Left kidney (tissue), 2 donors: Measurements from ENCODE around the gene FXR1. TPM values are rescaled to one million over a fixed set of nuclear protein-coding genes. Genes with fewer than 3 reads are reported as not detected.
"Not testable (repeated sequence)": the region's sequence is repeated elsewhere in the genome, so short reads cannot be mapped to it uniquely, and the experiment has no call there.

ENCODE experiments used
- DNase-seq: peaks from one replicate; pipeline ENCODE4 v3.0.0-alpha.2; 2013
- polyA plus RNA-seq: library from polyadenylated mRNA; unstranded; fragments of 120-200 nt; gene quantifications from one replicate; pipeline ENCODE4 v1.2.1, GENCODE V29; 2013; ENCODE audit not compliant: insufficient read length

Gene FXR1
- polyA plus RNA-seq, 1 donor = 244 TPM

GRCh38 chr3:180930526-180930925, 18.1 kb downstream of the FXR1 start:
- DNase-seq = no peak

DNA sequence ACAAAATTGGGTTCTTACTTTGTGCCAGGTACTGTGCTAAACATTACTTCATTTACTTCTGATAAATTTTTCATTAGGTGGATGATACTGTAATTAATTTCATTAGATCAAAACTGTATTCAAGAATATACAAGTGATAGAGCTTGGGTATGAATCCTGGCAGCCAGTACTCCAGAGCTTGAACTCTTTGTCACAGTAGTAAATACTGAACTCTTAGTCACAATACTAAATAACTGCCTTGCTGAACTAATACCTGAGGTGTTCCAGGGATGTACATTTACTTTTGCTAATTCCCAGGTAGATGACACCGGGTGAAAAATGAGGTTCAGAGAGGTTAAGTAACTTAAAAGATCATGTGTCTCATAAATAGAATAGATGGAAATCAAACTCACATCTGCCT, 20.3 kb downstream of the FXR1 start:
- no peak for DNase-seq

GRCh38 chr3:180934638-180935037, 22.2 kb downstream of the FXR1 start:
- DNase-seq = no peak

- no peak for DNase-seq
Measured at GRCh38 chr3:180940826-180941225, 28.4 kb downstream of the FXR1 start.

GRCh38 chr3:180947761-180948390, 35.4 kb downstream of the FXR1 start:
- DNase-seq = no peak

GRCh38 chr3:180959691-180960090, 47.2 kb downstream of the FXR1 start:
- DNase-seq = no peak

DNA sequence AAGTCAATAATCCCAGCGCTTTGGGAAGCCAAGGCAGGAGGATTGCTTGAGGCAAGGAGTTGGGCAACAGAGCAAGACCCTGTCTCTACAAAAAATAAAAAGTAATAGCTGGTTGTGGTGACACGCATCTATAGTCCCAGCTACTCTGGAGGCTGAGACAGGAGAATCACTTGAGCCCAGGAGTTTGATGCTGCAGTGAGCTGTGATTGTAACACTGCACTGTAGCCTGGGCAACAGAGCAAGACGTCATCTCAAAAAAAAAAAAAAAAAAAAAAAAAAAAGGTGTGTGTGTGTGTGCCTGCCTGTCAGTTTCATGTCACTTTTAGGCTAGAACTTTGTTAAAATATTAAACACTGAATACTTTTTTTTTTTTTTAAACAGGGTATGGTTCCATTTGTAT, 48.6 kb downstream of the FXR1 start:
- DNase-seq = no peak

- DNase-seq = no peak
Measured at GRCh38 chr3:180961552-180961951, 49.1 kb downstream of the FXR1 start.

DNA sequence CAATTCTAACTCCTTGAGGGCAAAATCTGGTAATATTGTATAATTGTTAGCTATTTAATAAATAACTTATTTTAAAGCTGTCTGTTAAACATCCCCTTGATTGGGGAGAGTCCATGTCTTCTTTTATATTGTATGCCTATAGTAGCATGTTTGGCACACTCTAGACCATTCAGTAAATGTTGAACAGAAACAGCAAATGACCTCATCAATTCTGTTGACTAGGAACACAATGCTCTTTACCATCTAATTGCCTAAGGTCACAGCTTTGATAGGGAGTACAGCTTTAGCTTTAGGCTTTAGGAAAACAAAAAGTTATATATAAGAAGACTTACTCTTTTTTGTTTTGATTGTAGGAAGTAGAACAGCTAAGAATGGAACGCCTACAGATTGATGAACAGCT, 50.1 kb downstream of the FXR1 start:
- DNase-seq = no peak

DNA sequence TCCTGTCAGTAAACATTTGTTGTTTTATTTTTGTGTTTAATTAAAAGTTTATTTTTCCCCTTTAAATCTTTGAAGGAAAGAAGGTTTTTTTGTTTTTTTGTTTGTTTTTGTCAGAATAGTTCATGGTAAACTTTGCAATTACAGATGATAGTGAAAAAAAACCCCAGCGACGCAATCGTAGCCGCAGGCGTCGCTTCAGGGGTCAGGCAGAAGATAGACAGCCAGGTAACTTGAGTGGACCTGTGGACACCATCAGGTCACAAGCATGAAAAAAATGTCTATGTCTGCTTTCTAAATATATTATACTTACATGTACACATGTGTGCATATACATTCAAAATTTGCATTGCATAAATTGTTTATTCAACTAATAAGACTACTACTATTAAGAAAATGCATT, 58.5 kb downstream of the FXR1 start:
- no peak for DNase-seq

DNA sequence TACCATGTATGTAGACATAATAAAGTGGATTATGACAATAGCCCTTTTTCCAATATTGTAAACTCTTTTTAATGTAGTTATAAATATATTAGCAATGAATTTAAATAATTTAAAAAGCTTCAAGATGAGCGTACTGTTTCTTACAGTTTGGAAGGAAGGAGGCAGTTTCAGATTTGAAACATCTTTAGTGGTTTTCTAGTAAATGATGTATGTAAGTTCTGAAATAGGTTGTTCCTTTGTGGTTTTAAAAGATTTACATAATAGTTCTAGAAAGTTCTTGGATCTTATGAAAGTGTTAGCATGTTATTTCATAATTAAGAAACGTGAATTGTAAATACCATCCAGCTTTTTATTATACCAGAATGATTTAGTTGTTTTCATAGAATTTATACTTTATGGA, 61.1 kb downstream of the FXR1 start:
- no peak for DNase-seq

DNA sequence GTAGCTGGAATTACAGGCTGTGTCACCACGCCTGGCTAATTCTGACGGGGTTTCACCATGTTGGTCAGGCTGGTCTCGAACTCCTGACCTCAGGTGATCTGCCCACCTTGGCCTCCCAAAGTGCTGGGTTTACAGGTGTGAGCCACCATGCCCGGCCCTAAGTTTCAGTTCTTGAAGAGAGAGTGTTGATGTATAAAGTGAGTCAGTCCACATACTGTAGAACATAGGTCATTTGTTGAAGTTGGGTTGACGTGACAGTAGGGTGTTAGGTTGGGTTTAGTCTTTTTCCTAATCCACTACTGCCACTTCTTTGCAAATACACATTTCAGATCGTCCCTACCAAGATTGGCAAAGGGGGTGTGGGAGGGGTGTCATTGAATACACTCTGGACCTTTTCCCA, 61.8 kb downstream of the FXR1 start:
- no peak for DNase-seq

DNA sequence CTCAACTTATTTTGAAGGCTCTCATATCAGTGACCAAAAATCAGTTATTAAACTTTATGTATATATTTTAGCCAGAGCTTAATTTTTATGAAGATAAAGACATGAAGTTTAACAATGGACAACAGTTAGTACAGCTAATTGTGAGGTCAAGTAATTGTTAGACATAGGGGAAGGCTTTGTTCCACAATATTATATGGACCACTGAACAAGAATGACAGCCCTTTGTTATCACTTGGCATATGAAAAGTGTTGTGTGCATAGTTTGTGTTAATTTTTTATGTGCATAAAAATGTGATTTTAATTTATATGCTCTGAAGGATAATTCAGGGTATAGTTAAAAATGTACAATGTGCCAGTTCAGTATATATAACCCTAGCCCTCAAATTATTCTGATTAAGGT, 65.0 kb downstream of the FXR1 start:
- no peak for DNase-seq

GRCh38 chr3:180979961-180980360, 67.5 kb downstream of the FXR1 start:
- no peak for DNase-seq

DNA sequence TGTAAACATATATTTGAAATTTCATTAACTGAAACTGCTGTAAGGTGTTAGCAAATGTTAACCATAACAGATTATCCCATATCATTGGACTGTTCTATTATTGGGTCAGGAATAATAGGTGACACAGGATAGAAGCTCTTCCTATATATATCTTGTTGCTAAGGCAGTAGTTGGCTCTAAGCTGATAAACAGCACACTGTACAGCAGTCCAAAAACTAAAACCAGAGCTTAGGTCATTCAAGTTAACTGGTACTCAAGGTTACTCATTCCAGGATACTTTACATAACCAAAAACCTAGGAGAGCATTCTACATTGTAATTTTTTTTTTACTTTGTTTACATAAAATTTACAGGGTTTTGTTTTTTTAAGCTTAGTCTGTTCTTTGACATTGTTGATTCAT, 68.1 kb downstream of the FXR1 start:
- no peak for DNase-seq

- DNase-seq = no peak
Measured at GRCh38 chr3:180981912-180982311, 69.4 kb downstream of the FXR1 start.

GRCh38 chr3:180983136-180983535, 70.7 kb downstream of the FXR1 start:
- no peak for DNase-seq

DNA sequence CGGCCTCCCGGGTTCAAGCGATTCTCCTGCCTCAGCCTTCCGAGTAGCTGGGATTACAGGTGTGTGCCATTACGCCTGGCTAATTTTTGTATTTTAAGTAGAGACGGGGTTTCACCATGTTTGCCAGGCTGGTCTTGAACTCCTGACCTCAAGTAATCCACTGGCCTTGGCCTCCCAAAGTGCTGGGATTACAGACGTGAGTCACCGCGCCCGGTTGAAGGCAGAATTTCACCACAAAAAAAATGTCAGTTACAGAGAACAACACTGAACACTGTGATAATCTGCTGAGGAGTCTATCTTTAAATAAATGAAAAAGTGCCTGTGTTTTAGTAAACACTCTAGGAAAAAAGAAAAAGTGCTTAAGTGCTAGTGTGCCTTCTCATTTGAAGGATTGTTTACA, 73.9 kb downstream of the FXR1 start:
- not testable (repeated sequence) for DNase-seq

DNA sequence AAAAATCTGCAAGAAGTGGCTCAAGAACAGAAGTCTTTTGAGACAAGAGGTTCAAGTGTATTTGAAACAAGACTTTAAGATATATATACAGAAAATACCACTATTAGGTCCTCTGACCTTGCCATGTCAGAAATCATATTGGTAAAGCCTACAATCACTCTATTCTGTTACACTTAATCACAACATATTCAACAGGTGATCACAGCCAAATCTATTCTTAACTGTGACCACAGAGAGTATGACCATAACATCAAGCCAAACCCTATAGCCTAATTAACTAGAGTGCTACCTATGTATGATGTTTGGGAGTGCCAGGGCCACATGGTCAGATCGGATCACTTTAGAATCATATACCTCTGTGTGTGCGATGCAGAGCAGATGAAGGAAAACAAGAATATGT, 74.9 kb downstream of the FXR1 start:
- DNase-seq = no peak

DNA sequence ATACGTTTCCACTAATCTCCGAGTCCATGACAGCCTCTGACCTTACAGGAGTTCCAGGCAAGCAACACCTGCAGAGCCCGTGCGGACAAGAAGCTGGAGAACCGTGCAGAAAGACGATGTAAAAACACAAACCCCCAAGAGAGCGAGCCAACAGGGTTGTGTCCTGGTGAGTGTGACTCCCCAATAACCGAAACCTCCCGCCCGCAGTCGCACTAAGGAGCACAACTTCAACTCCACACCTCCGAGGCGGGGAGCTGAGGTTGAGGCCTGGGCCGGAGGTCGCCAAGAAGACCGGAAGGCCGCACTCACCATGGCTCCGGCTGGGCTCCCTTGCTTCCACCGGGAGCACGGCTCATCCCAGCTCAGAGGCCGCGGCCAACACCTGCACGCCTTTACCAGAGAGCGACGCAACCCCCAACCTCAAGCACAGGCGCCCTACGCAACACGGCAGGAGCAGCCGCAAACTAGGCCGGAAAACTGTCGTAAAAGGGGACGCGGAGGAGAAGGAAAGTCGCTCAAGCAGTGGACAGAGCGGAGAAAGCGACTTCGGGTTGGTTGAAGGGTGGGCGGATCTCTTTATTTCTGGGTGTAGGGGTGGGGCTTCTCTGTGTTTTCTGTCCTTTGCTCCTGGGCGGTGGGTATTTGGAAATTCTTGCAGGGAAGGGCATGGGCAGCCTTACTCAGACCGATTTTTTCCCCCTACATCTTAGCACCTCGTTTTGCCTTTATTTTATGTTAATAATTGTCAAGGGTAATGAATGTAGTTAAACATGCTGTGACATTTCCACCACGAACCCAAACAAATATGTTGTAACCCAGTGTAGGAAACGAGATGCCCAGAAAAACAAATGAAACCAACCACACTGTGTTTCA, 77.1 kb downstream of the FXR1 start, which contains the start of gene DNAJC19:
TSS of gene DNAJC19 (minus strand) at position 446 of the 873 bp plus-strand sequence. CDS start at position 312, 134 bp downstream.
- DNase-seq = peak; percentile 96

- no peak for DNase-seq
Measured at GRCh38 chr3:180990505-180990904, 78.0 kb downstream of the FXR1 start.

DNA sequence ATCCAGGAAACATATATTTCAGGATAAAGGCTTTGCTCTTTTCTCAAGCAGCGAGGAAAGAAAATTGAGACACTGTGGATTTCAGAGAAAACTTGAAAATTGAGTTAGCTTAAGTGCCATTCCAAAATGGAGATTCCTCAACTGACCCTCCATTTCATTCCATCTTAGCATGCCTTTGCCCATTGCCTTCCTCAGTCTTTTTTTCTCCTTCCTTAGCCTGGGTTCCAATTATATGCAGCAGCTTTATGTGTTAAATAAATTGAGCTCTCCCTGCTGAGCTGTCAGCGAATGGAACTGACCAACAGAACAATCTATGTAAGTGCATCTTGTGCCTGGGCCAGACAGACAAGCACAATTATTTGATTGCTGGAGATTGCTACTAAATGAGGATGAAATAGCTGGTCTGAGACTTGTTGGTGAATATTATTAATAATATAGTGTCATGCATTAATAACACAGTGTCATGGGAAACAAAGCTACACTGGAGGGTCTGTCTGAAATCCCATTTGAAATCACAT, 84.0 kb downstream of the FXR1 start:
- DNase-seq = no peak

GRCh38 chr3:181002331-181002730, 89.9 kb downstream of the FXR1 start:
- DNase-seq = not testable (repeated sequence)
